A673 (cell line): ENCODE measurements around the gene SLC35B2.

Source experiments
- CTCF ChIP-seq: fragments of 300-800, 200-600 bp; sonication (generic); conservative IDR thresholded peaks from 2 replicates; pipeline ENCODE4 v1.5.1; 2017; ENCODE audit warnings: low read depth, mild to moderate bottlenecking, antibody characterized with exemption, low read length, moderate library complexity, mixed read lengths
- EZH2 ChIP-seq: fragments of 200-600 bp; sonication (generic); IDR thresholded peaks from 2 replicates; pipeline ENCODE4 v1.6.1; 2017; ENCODE audit warnings: borderline replicate concordance, low read depth, mild to moderate bottlenecking, mixed read lengths, antibody characterized with exemption, low read length; ENCODE audit not compliant: poor library complexity, severe bottlenecking

- no peak for TF ChIP-seq CTCF
- TF ChIP-seq EZH2, result no peak
Observed at GRCh38 chr6:44219053-44219814, 38.1 kb downstream of the SLC35B2 start.
